ENCODE measurements around the gene RBM19. TPM values are rescaled to one million over a fixed set of nuclear protein-coding genes. Genes with fewer than 3 reads are reported as not detected.

Gene RBM19
- polyA plus RNA-seq, 1 donor, result 19.1 TPM

DNA sequence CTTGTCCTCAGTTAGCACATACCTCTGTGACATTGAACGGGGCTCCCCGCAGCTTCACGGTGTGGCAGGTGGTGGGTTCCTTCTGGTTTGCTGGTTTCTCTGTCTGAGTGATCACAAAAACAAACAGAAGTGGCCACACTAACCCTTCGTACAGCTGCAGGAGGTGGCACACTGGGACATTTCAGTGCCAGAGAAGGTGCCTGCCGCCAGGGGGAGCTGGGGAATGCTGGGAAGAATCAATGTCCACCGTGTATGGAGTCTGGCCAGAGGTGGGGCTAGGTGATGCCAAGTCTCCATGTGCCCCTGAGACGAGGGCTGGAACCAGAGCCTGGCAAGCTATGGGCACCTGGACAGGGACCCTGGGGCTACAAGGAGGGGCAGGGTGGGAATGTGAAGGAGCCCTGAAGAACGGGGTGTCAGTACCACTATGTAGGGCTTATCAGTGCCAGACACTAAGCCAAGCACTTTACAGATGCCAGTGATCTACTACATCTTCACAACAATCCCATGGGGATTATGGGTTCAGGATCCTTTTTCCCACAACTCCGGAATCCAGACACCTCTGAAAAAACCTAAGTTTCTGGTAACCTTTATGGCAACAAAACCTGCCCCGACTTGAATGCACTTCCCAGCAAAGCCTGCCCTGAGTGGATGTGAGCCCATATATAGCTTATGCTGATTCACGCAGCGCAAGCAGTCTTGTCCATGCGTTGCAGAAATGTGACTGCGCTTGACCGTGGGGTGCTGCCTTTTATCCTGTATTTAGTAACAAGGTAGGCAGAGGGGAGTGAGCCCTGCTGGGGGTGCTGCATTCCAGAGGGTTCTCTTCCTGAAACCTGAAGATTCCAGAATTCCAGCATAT lies 10.8 kb downstream of the RBM19 start:
- no peak for DNase-seq

DNA sequence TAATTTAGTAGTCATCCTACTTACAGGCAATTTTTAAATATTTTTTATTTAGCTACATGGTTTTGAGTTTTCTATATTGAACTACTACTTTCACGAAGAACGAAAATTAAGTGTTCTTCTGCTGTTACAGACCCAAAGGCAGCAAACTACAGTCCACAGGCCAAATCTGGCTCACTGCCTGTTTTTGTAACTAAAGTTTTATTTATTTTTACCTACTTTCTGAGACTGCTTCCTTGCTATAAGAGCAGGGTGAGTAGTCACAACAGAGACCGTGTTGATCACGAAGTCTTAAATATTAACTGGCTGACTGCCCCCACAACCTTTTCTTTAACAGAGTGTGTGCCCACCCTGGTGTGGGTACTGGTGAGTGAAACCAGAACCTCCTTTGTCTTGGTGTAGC lies 11.6 kb downstream of the RBM19 start:
- no peak for DNase-seq

DNA sequence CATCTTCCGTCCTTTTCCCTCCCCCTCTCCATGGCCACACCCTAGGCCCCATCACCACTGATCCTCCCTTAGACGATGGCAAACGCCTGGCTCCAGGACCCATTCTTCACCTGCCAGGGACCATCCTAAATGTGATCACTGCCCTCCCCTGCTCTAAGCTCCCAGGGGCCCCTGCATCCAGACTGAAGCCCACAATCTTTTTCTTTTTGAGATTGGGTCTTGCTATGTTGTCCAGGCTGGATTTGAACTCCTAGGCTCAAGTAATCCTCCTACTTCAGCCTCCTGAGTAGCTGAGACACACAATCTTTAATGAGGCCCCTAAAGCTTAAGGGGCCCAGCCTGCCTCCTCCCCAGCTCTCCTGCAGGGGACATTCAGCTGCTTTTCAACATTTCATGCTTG lies 15.3 kb downstream of the RBM19 start:
- DNase-seq, result no peak

DNA sequence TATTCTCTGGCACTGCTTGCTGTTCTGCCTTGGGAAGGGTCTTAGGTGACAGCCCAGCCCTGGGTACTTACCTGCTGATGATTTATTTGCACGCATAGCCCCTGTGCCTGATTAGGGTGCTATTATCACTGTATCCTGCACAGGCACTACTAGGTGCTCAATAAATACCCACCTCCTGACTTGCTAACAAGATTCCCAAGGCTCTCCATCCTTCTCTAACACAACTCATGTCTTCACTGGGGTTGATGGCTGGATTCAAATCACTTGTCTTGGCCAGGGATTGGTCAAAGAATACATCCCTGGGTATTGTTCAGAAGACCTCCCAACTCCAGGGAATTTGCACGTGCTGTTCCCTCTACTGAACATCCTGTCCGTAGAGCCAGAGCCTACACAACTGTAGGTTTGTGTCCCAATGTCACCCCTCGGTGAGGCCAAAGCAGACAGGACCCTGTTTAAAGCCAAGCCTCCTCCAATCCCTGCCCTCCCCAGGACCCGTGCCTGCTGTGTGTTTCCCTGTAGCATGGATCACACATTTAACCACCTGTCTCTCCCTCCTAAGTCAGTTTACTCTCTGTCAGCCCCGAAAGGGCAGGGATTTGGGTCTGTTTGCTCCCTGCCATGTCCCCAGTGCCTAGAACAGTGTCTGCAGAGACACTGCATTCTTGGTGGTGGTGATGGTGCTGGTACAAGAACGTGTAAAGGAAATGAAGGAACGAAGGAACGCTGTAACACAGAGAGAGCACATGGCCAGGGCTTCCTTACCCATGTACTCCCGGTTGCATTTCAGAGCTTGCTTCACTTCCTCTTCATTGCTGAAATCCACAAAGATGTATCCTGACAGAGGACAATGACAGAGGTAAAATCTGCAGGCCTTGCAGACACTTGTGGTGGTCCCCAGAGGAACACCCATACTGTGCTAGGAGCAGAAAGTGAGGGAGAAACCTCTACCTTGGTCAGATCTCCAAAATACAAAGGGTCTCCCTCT lies 16.5 kb downstream of the RBM19 start:
- no peak for DNase-seq

DNA sequence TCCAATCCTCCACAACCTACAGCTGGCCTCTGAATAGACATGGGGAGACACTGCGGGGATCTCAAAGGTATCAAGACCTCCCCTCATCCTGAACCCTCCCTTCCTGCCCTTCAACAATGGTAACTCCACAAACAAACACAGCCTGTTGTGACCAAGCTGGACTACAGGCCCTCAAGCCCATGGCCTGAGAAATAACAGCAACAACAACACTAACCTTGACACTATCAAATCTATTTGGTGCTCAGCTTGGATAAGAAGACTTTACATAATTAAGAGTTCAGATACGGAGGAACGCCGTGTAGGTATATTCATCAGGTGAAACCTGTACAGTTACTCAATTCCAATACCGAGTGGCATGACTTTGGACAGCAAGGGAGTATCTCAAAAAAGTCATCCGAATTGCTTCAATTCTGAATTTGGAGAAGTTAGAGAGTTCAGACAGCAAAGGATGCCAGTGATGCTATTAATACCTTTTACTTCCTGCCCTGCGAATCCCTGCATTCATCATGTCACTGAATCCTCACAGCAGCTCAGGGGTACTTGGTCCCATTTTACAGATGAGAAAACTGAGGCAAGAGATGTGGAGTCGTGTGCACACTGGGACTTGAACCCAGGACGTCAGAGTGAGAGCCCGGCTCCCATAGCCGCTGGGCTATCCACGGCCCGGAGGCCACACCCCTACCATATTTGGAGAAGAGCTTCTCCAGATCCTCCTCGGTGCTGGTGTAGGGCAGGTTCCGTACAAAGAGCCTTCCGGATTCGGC lies 17.8 kb downstream of the RBM19 start:
- DNase-seq, result no peak

DNA sequence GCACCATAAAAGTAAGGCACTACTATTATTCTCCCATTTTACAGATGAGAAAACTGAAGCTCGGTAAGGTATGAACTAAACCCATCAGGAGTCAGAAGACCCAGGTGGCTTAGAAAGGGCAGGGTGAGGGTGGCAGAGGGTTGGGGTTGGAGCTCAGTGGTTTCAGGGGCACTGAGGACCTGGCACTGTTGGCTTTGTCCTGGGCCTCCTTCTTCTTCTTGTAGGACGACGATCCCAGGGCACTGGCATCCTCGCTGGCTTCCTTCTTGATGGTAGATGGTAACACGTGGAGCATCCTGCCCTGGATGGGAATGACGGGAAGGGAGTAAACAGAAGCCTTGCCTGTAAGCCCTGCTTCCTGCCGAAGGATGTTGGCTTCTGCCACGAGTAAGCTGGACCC lies 19.9 kb downstream of the RBM19 start:
- DNase-seq, result no peak

DNA sequence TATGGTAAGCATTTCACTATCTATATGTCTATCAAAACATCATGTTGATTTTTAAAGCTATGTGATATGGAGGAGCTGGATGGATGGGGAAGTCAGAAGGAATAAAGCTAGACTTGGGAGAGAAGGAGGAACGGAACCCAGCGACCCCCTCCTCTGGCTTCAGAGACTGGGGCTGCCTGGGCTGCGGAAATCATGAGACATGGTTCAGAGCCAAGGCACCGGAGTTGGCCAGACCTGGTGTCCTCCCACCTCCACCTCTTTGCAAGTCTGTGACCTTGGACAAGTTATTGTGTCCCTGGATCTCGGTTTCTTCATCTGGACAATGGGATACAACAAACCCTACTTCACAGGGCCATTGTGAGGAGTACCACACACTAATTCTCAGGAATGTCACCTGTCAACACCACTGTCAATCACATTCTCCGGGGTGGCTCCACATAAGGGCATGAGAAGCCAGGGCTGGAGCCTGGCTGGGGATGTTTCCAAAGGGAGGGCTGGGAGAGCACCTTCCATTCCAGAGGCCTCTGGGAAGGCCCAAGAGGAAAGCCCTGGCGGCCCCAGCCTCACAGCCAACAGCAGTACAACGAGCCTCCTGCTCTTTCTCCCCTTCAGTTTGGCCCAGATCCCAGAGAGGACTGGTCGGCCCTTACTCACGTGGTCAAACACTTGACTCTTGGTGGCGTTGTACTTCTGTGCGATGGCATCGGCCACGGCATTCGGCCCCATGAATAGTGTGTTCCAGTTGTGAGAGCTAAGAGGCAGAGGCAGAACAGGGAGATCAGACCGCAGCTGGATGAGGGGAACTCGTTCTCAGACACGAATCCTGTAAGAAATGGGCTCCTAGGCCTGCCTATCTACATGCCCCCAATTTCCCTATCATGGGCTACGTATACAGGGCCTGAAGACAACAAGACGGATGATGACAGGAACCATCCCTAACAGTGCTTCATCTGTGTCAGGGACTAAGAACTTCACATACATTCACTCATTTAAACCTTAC lies 20.7 kb downstream of the RBM19 start:
- no peak for DNase-seq

DNA sequence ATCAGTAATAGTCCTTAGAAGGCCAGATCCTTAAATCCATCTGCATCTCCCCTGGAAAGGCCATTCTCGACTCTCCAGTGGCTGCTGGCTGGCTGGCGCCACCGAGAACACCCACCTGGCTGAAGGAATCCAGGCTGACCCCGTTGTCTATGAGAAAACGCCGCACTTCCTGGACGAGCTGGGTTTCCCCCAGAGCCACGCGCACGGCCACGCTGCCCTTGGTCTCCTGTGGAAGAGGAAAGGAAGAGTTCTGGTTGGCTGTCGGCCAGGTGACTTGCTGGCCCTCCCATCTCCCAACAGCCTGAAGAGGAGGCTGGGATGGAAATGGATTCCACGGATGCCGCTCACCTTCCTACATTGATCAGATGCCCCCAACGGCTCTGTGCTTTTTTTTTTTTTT lies 23.9 kb downstream of the RBM19 start:
- DNase-seq, result no peak

DNA sequence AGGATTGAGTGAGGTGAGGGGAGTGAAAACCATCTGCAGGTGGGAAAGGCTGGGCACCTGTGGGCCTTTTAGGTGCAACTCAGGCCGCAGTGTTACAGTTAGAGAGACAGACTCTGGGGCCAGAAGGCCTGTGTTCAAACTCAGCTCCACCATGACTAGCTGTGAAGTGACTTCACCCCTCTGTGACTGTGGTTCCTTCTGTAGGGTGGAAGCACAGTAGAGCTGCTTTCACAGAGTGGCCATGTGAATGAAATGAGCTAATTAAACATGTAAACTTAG lies 25.0 kb downstream of the RBM19 start:
- DNase-seq, result no peak

DNA sequence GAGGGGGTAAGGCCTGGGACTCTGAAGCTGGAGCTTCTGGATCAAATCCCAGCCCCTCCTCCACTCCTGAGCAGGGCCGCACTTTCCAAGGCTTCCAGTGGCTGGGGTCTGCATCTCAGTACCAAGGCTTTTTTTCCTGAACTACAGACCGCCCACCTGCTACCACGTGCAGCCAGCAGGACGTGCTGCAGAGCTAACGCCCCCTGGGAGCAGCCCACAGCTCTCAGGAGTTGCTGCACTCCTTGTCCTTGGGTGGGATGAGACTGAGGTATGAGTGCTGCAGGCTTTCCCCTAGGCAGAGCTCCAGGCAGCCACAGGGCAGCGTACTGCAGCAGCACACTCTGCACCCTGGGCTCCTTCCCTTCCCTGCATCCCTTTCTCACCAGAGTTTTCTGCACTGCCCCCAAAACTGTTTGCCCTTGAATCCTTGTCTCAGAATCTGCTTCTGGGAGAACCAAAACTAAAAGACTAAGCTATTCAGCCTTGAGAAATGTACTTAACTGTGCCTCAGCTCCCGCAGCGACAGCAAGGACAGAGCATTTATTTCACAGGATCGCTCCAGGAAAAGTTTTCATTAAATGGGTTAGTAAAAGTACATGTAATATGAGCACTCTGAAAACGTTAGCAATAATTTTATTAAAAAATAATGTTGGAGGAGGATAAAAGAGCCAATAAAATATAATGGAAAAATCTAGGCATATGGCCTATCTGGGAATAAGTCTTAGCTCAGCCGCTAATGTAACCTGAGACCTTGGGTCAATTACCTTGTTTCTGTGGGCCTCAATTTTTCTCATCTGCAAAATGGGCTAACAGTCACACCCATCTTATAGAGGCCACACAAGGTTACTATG lies 25.5 kb downstream of the RBM19 start:
- DNase-seq, result no peak

DNA sequence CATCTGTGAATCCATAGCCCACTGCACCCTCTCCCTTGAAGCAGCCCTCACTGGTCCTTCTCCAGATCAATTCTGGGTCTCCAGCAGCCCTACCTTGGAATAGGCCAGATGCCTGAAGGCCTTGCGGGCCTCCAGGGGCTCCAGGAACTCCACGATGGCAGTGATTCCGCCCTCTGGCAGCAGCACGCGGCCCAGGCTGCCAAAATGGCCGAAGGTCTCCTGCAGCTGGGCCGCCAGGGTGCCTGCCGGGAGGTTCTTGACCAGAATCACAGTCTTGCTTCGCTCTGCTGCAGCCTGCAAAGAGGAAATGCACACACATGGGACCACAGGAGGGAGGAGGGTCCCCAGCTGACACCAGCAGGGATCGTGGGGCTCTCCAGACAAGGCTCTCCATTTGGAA lies 26.3 kb downstream of the RBM19 start:
- DNase-seq, result no peak

DNA sequence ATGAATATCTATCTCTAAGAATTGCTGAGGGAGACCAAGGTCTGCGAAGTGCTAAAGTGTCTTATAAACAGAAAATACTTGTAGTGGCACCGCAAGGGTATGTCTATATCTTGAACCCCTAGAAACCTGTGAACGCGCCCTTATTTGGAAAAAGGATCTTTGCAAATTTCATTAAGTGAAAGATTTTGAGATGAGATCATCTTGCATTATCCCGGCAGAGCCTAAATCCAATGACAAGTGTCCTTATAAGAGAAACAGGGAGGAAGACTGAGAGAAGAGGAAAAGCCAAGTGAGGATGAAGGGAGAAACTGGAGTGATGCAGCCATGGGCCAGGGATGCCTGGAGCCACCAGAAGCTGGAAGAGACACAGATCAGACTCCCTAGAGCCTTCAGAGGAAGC lies 27.7 kb downstream of the RBM19 start:
- no peak for DNase-seq

DNA sequence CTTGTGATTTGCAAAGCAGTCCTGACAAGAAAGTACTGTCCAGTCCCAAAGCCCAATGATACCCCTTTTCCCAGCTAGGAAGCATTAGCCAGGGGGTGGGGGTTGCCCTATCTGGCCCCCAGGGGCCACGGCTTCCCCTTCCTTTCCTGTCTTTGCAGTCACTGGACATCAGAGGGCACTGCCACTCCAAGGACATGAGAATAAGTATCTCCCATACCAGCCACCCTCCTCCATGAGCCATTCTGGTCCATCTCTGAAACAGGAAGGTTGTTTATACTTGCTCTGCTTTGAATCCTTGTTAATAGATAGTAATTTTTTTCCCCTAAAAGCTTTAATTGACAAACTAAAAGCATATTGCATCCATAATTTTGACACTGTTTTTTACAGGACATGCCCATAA lies 29.7 kb downstream of the RBM19 start:
- no peak for DNase-seq

DNA sequence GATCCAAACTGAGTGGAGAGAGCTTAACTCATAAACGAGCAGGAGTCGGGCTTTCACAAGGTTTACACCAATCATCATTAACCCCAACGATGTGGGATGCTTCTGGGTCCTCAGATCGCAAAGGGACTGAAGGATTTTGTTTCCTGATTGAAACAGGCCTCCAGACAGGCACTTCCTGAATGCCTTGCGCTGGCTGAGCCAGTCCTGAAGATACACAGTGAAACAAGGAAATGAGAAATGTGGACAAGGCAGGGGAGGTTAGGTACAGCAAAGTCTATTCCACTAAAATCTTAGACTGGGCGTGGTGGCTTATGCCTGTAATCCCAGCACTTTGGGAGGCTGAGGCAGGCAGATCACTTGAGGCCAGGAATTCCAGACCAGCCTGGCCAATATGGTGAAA lies 30.7 kb downstream of the RBM19 start:
- no peak for DNase-seq

DNA sequence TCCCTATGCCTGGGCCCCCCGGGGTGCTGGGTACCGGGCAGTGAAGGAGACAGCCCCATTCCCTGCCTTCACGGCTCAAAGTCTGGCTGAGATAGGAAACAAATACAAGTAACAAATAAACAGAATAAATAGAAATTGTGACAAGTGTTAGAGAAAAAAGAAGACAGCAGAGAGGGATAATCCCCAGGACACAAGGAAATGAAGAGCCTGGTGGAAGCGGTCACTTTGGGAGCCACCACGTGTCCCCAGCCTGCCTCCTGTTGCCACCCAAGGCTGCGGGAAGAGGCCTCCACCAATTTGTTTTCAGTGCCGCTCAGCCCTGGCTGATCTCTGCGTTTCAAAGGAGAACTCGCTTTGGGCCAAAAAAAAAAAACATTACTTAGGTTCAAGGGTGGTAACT lies 31.2 kb downstream of the RBM19 start:
- DNase-seq, result no peak

DNA sequence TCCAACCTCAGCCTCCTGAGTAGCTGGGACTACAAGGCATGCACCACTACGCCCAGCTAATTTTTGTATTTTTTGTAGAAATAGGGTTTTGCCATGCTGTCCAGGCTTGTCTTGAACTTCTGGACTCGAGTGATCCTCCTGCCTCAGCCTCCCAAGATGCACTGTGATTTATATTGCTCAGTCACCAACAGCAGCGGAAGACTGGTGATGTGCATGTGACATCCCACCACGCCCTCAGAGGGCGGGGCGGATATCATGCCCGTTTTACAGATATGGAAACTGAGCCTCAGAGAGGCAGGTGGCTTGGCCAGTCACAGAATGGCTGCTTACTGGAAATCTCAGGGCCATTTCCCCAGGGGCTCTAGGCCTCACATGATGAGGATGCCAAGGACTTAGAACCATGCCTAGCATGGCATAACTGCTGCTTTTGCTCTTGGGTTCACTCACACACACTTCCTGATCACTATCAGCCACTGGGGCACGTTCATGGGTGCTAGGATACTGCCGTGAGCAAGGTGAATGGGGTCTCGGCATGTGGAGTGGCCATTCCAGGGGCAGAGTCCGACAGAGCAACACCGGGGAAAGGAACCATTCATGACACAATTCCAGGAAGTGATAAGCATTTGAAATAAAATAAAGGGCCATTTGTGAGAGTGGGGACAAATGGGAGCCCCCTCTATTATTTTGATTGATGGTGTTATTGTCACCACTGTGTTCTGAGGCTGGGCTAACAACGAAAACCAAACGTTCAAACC lies 31.9 kb downstream of the RBM19 start:
- DNase-seq, result no peak

DNA sequence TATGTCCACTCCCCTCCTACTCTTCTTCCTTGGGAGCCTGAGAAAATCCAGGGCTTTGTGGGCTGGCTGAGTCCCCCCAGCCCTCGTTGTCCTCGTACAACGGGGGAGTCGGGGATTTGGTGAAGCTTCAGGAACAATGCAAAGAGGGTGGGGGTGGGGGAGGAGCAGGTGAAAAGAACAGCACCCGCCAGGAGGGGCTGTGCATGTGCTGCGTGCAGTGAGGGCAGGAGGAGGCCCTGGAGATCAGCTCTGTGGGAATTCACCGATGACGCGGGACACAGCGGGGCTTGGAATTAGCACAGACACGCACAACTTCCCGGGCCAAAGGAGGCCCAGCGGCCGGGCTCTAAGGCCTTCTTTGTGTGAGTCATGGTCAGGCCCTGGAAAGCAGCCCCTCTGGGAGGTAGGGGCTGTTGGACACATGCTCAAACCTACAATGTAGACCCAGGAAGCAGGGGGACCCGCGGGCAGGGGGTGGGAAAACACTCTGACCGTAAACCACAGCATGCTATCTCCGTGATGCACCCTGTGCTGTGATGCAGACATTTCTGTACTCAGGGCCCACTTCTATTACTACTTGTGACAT lies 32.8 kb downstream of the RBM19 start:
- DNase-seq, result peak; percentile 48

DNA sequence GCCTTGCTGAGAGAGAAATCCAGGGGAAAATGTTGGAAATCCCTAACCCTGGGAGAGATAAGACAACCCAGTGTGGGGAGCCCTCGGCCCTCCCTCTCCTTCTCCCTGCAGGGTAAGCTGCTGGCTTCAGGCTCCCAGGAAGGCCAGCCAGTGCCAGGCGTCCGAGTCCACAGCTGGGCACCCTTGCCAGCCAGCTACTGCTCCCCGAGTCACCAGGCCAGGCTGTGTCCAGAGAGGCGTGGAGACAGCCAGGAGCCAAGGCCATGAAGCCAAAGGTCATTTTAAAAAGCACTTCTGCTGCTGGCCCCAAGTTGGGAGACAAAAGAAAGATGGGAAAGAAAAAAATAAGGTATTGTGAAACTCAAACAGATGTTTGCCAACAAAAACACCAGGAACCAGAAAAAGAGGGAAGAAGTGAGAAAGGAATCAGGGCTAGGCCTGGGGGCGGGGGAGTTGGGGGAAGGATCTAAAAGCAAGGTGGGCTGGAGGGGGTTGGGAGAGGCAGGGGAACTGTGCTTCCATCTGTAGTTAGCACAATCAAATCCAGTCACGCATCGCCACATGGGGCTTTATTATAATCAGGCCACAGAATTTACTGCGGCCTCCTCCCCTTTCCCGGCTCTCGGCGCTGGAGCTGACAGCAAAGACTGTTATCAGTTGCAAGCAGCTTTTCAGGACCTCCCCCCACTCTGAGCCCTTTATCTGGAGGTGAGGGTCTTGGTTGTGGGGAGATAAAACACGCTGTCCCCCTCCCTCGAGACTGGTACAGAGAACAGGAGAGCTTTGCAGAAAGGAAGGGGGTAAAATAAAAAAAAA lies 33.5 kb downstream of the RBM19 start:
- DNase-seq, result no peak

DNA sequence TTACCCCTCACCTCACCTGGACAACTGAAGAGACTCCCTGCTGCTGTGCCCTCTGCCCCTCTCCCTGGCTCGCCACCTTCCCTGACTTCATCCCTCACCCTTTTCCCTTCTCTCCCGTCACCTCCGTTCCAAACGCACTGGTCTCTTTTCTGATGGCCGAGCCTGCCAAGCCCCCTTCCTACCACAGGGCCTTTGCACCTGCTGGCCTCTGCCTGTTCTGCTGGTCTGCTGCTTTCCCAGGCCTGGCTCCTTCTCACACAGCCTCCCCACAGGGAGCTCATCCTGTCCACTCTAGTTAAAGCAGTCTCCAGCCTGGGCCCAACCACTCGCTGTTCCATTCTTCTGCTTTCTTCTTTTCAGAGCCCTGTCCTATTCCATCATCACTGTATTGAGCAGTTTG lies 34.6 kb downstream of the RBM19 start:
- no peak for DNase-seq
